ENCODE measurements around the gene TMEM39B. TPM values are rescaled to one million over a fixed set of nuclear protein-coding genes. Genes with fewer than 3 reads are reported as not detected.

TMEM39B gene
- total RNA-seq (2022) (9.8 and 12.1 TPM in 2 replicates), Bru-seq, nascent RNA (percentile 51 among the genes with signal in this experiment), BruChase-seq, experiment 1, labeled RNA remaining after a 2-hour chase (percentile 53 among the genes with signal in this experiment), BruChase-seq, experiment 2, labeled RNA remaining after a 6-hour chase (percentile 56 among the genes with signal in this experiment)
- long read RNA-seq, partial matches to known transcripts: 3 of 7 reads
- long read RNA-seq, other reads (novel, unspliced or antisense): 0 of 7 reads

DNA sequence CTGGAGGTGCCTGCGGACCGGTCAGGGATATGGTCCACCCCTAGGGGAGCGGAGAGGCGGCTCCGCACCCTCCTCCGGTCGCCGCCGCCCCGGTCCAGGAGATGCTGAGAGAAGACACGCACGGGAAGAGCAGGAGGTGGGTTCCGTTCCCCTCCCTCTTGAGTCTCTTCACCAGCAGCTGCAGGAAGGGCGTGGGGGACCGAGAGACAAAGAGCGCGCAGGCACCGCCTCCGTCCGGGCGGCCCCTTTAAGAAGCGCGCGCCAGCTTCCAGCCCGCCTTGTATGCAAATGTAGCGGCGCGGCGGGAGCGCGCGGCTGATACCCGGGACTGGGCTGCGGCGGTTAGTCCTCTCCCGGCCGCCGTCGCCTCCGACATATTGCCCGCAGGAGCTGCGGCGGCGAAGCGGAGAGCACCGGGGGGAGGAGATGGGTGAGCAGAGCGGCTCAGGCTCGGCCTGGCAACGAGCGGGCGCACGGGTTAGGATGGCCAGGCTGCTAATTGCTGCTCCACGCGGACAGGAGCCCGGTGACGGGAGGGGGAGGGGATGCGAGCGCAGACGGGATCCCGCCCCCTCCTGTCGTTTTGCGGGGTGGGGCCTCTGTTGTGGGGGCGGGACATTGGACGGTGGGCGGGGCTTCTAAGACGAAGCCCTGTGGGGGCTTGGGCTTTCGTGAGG, at the start of gene TMEM39B:
TMEM39B (plus strand) TSS at position 318 of the 677 bp plus-strand sequence; CDS start at position 427, 109 bp downstream.
- Histone ChIP-seq H3K36me3 (ENCODE audit: control insufficient read depth, insufficient read depth, low read length) (no peaks in the 10 kb centered on the region), H3K4me3 (ENCODE audit: low read depth, low read length) (peak within 1 kb of the TSS; percentile 79), H3K27me3 (replicated peaks; ENCODE audit: control insufficient read depth, insufficient read depth, low read length) (no peaks in the 10 kb centered on the region), H3K9me3 (no peaks in the 10 kb centered on the region), H3K4me1 (no peaks in the 10 kb centered on the region)
- Mint-ChIP-seq H3K4me3 (ENCODE audit: unreplicated experiment) (peak within 1 kb of the TSS; percentile 88), H3K27me3 (ENCODE audit: insufficient read depth, unreplicated experiment) (no peaks in the 10 kb centered on the region), H3K27ac (ENCODE audit: unreplicated experiment) (peak within 1 kb of the TSS; percentile 76), H3K9me3 (ENCODE audit: unreplicated experiment) (no peaks in the 10 kb centered on the region), H3K4me1 (ENCODE audit: low read depth, unreplicated experiment) (peaks cover 16% of the 10 kb centered on the region), H3K36me3 (ENCODE audit: insufficient read depth, unreplicated experiment) (peaks cover 11% of the 10 kb centered on the region)
- BruUV-seq (replicated peaks): no TSS peak
- TF ChIP-seq, protein P1, sequence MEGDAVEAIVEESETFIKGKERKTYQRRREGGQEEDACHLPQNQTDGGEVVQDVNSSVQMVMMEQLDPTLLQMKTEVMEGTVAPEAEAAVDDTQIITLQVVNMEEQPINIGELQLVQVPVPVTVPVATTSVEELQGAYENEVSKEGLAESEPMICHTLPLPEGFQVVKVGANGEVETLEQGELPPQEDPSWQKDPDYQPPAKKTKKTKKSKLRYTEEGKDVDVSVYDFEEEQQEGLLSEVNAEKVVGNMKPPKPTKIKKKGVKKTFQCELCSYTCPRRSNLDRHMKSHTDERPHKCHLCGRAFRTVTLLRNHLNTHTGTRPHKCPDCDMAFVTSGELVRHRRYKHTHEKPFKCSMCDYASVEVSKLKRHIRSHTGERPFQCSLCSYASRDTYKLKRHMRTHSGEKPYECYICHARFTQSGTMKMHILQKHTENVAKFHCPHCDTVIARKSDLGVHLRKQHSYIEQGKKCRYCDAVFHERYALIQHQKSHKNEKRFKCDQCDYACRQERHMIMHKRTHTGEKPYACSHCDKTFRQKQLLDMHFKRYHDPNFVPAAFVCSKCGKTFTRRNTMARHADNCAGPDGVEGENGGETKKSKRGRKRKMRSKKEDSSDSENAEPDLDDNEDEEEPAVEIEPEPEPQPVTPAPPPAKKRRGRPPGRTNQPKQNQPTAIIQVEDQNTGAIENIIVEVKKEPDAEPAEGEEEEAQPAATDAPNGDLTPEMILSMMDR (IDR thresholded peaks at IDR 0.05; ENCODE audit: insufficient read depth in 1 of 2, low read depth in 1 of 2, low read length in 1 of 2, severe bottlenecking in 1 of 2, unreplicated experiment in 1 of 2): peak in 1 of 2 experiments; percentile 13
- peak; percentile 88 to 89 for DNase-seq
- POLR2A ChIA-PET: interaction anchor here (0.6 to 1.4 kb wide), 3 partner anchors 35 to 107 kb away, joined by 3 to 8 read pairs (median 8); partner anchors contain the start of genes KPNA6 and TXLNA
- intact Hi-C loops (cut with micrococcal nuclease; ENCODE audit: unreplicated experiment): loop anchor here (2.0 kb wide), 1 partner anchor 36 kb away; the partner anchor contains the start of gene KPNA6
- CTCF ChIA-PET: interaction anchor here (0.6 to 2.2 kb wide), 12 partner anchors 10 to 493 kb away, joined by 3 to 9 read pairs (median 4); partner anchors contain the start of gene KPNA6

DNA sequence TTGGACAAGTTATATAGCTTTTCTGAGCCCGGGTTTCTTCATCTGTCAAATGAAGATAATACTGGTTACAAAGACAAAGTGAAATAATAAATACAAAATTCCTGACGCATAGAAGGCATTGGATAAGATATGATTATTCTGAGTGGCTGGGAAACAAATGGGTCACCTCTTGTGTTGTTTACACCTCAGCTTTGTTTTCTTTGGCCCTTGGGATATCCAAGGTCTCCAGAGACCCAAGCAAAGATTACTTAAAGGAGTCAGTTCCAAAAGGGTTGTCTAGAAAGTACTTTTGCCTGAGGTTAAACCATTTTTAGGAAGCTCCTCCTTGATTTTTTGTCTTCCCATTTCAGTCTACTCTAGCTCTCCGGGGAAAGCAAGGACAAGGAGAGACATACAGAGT, 49.4 kb upstream of the TMEM39B start:
- BruUV-seq (replicated peaks): TSS peak; percentile 8
- Histone ChIP-seq H3K36me3 (ENCODE audit: control insufficient read depth, insufficient read depth, low read length) (no peaks in the 10 kb centered on the region), H3K4me1 (no peaks in the 10 kb centered on the region), H3K4me3 (ENCODE audit: low read depth, low read length) (no peak overlapping the region), H3K27me3 (replicated peaks; ENCODE audit: control insufficient read depth, insufficient read depth, low read length) (no peaks in the 10 kb centered on the region), H3K9me3 (no peaks in the 10 kb centered on the region)
- Mint-ChIP-seq H3K4me1 (ENCODE audit: low read depth, unreplicated experiment) (no peaks in the 10 kb centered on the region), H3K27ac (ENCODE audit: unreplicated experiment) (no peak overlapping the region), H3K36me3 (ENCODE audit: insufficient read depth, unreplicated experiment) (peaks cover 51% of the 10 kb centered on the region), H3K9me3 (ENCODE audit: unreplicated experiment) (no peaks in the 10 kb centered on the region), H3K27me3 (ENCODE audit: insufficient read depth, unreplicated experiment) (no peaks in the 10 kb centered on the region), H3K4me3 (ENCODE audit: unreplicated experiment) (no peak overlapping the region)
- POLR2A ChIA-PET: interaction anchor here (1.4 kb wide), 1 partner anchor 9 kb away, joined by 4 read pairs; the partner anchor contains the start of gene KHDRBS1
- CTCF ChIA-PET: no interaction called here
- DNase-seq: no peak
- TF ChIP-seq, protein P1 (IDR thresholded peaks at IDR 0.05; ENCODE audit: insufficient read depth in 1 of 2, low read depth in 1 of 2, low read length in 1 of 2, severe bottlenecking in 1 of 2, unreplicated experiment in 1 of 2): no peak
- intact Hi-C loops (cut with micrococcal nuclease; ENCODE audit: unreplicated experiment): no loop called here

GRCh38 chr1:32025515-32025914, 47.2 kb upstream of the TMEM39B start:
- DNase-seq: no peak
- intact Hi-C loops (cut with micrococcal nuclease; ENCODE audit: unreplicated experiment): no loop called here
- no peak overlapping the region for H3K4me3 ChIP-seq (ENCODE audit: low read depth, low read length)
- H3K36me3 ChIP-seq (ENCODE audit: control insufficient read depth, insufficient read depth, low read length): no peaks in the 10 kb centered on the region
- TF ChIP-seq, protein P1 (IDR thresholded peaks at IDR 0.05; ENCODE audit: insufficient read depth in 1 of 2, low read depth in 1 of 2, low read length in 1 of 2, severe bottlenecking in 1 of 2, unreplicated experiment in 1 of 2): no peak
- H3K27me3 Mint-ChIP-seq (ENCODE audit: insufficient read depth, unreplicated experiment): no peaks in the 10 kb centered on the region
- H3K36me3 Mint-ChIP-seq (ENCODE audit: insufficient read depth, unreplicated experiment): peaks cover 35% of the 10 kb centered on the region
- no peak overlapping the region for H3K27ac Mint-ChIP-seq (ENCODE audit: unreplicated experiment)
- H3K4me1 Mint-ChIP-seq (ENCODE audit: low read depth, unreplicated experiment): no peaks in the 10 kb centered on the region
- CTCF ChIA-PET: no interaction called here
- no peak overlapping the region for H3K4me3 Mint-ChIP-seq (ENCODE audit: unreplicated experiment)
- H3K9me3 Mint-ChIP-seq (ENCODE audit: unreplicated experiment): no peaks in the 10 kb centered on the region
- H3K4me1 ChIP-seq: no peaks in the 10 kb centered on the region
- H3K9me3 ChIP-seq: no peaks in the 10 kb centered on the region
- POLR2A ChIA-PET: no interaction called here
- no peaks in the 10 kb centered on the region for H3K27me3 ChIP-seq (replicated peaks; ENCODE audit: control insufficient read depth, insufficient read depth, low read length)
- no TSS peak for BruUV-seq (replicated peaks)
